ENCODE measurements around the gene HS3ST5.

Gene HS3ST5

DNA sequence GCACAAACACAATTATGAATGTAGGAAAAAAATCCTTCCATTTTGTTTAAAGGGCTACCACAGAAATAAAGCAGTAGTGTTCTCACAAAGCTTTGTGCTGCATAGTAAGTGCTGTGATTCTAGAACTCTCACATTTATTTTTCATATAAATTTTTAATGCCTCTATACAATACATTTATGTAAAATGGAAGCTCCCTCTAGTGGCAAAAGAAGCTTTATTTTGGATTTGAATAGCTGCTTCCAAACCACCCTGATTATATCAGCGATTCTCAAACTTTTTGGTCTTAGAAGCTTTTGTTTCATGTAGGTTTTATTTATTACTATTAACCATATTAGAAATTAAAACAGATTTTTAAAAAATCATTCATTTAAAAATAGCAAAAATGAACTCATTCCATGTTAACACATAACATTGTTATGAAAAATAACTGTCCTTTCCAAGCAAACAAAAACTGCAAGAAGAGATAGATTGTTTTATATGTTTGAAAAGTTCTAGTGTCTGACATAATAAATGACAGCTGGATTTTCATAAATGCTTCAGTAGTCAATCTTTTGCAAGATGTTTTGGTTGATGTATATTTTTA, 38.4 kb downstream of the HS3ST5 start:
- DNase-seq (ENCODE audit: insufficient read length, low spot score) (no peak), FAIRE-seq (no peak)
- TF ChIP-seq TAF1 (IDR thresholded peaks at IDR 0.05; ENCODE audit: low read depth, low read length): no peak
- no peak for TF ChIP-seq POLR2A (IDR thresholded peaks at IDR 0.05; ENCODE audit: low read depth, low read length)
- TF ChIP-seq POLR2AphosphoS5 (IDR thresholded peaks at IDR 0.05; ENCODE audit: low read depth, low read length): no peak
- TF ChIP-seq SPI1 (IDR thresholded peaks at IDR 0.05; ENCODE audit: low read depth, low read length): no peak
- TF ChIP-seq PAX5 (IDR thresholded peaks at IDR 0.05; ENCODE audit: insufficient read depth, low read length, severe bottlenecking): no peak
- TF ChIP-seq POU2F2 (IDR thresholded peaks at IDR 0.05; ENCODE audit: low read depth, low read length): no peak

DNA sequence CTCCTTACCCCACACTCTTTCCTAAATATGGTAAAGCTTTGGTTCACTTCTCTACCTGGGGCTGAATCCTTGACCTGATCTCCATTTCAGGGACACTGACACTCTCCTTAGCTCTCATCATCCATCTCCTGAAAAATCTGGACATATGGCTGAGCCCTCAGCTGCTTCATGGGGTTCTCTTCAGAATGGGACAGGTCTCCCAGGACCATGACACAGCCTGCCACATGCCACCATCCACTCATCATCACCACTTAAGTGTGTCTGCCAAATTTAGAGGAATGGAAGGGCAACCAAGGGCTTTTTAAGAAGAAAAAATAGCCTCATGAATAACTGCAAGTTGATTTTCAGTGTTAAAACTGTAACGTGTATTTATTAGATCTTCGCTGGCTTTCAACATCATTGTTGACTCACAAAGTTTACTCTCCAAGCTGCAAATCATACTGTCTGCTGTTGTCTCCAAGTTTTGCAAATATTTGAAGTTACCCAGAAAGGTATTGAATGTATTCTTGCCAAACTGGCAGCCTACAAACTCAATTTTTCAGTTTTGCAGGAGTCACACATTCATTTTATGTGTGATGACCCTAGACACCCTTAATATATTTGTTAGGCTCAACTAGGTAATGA, 41.1 kb downstream of the HS3ST5 start:
- no peak for FAIRE-seq
- TF ChIP-seq PAX5 (IDR thresholded peaks at IDR 0.05; ENCODE audit: insufficient read depth, low read length, severe bottlenecking) (no peak), POU2F2 (IDR thresholded peaks at IDR 0.05; ENCODE audit: low read depth, low read length) (no peak), TAF1 (IDR thresholded peaks at IDR 0.05; ENCODE audit: low read depth, low read length) (no peak), SPI1 (IDR thresholded peaks at IDR 0.05; ENCODE audit: low read depth, low read length) (no peak), POLR2AphosphoS5 (IDR thresholded peaks at IDR 0.05; ENCODE audit: low read depth, low read length) (no peak), POLR2A (IDR thresholded peaks at IDR 0.05; ENCODE audit: low read depth, low read length) (no peak)
- no peak for DNase-seq (ENCODE audit: insufficient read length, low spot score)

- no peak for DNase-seq (ENCODE audit: insufficient read length, low spot score)
- FAIRE-seq: no peak
- TF ChIP-seq PAX5 (IDR thresholded peaks at IDR 0.05; ENCODE audit: insufficient read depth, low read length, severe bottlenecking) (no peak), TAF1 (IDR thresholded peaks at IDR 0.05; ENCODE audit: low read depth, low read length) (no peak), POU2F2 (IDR thresholded peaks at IDR 0.05; ENCODE audit: low read depth, low read length) (no peak), SPI1 (IDR thresholded peaks at IDR 0.05; ENCODE audit: low read depth, low read length) (no peak), POLR2AphosphoS5 (IDR thresholded peaks at IDR 0.05; ENCODE audit: low read depth, low read length) (no peak), POLR2A (IDR thresholded peaks at IDR 0.05; ENCODE audit: low read depth, low read length) (no peak)
Measured at GRCh38 chr6:114297135-114297534, 45.7 kb downstream of the HS3ST5 start.

DNA sequence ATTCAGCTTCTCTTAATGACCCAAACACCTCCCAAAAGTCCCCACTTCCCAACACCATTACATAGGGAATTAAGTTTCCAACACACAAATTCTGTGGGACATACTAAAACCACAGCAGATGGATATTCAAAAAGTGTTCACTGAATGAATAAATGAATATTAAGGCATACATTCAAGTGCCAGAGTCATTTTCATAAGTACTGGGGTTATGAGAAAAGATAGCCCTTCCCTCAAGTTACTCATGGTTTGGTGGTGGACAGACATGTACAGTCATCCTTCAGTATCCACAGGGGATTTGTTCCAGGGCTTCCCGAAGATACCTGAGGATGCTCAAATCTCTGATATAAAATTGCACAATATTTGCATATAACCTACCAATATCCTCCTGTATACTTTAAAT, 50.4 kb downstream of the HS3ST5 start:
- no peak for DNase-seq (ENCODE audit: insufficient read length, low spot score)
- TF ChIP-seq POU2F2 (IDR thresholded peaks at IDR 0.05; ENCODE audit: low read depth, low read length): no peak
- TF ChIP-seq SPI1 (IDR thresholded peaks at IDR 0.05; ENCODE audit: low read depth, low read length): no peak
- TF ChIP-seq TAF1 (IDR thresholded peaks at IDR 0.05; ENCODE audit: low read depth, low read length): no peak
- no peak for TF ChIP-seq POLR2AphosphoS5 (IDR thresholded peaks at IDR 0.05; ENCODE audit: low read depth, low read length)
- TF ChIP-seq POLR2A (IDR thresholded peaks at IDR 0.05; ENCODE audit: low read depth, low read length): no peak
- no peak for TF ChIP-seq PAX5 (IDR thresholded peaks at IDR 0.05; ENCODE audit: insufficient read depth, low read length, severe bottlenecking)
- FAIRE-seq: no peak

DNA sequence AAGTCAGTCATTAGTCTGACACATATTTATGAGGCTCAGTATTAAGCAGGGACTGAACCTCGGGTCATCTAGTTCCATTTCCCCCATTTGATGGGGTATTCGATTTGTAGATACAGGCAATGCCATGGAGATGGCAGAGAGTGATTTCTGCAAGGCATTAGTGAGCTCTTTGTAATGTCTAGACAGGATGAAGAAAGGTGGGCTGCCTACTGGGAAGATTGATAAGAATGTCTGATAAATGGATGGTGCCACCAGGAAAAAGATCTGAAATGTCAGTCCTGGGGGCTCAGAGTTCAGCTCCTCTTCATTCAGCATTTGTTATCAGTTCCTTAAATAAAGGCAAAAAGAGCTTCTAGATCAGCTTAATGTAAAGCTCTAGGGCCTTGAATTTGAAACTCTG, 51.4 kb downstream of the HS3ST5 start:
- no peak for FAIRE-seq
- TF ChIP-seq POLR2AphosphoS5 (IDR thresholded peaks at IDR 0.05; ENCODE audit: low read depth, low read length): no peak
- no peak for TF ChIP-seq POU2F2 (IDR thresholded peaks at IDR 0.05; ENCODE audit: low read depth, low read length)
- no peak for TF ChIP-seq TAF1 (IDR thresholded peaks at IDR 0.05; ENCODE audit: low read depth, low read length)
- no peak for TF ChIP-seq SPI1 (IDR thresholded peaks at IDR 0.05; ENCODE audit: low read depth, low read length)
- TF ChIP-seq PAX5 (IDR thresholded peaks at IDR 0.05; ENCODE audit: insufficient read depth, low read length, severe bottlenecking): no peak
- TF ChIP-seq POLR2A (IDR thresholded peaks at IDR 0.05; ENCODE audit: low read depth, low read length): no peak
- DNase-seq (ENCODE audit: insufficient read length, low spot score): no peak

GRCh38 chr6:114290864-114291263, 52.0 kb downstream of the HS3ST5 start:
- no peak for TF ChIP-seq POLR2A (IDR thresholded peaks at IDR 0.05; ENCODE audit: low read depth, low read length)
- TF ChIP-seq POLR2AphosphoS5 (IDR thresholded peaks at IDR 0.05; ENCODE audit: low read depth, low read length): no peak
- no peak for TF ChIP-seq POU2F2 (IDR thresholded peaks at IDR 0.05; ENCODE audit: low read depth, low read length)
- no peak for TF ChIP-seq PAX5 (IDR thresholded peaks at IDR 0.05; ENCODE audit: insufficient read depth, low read length, severe bottlenecking)
- TF ChIP-seq TAF1 (IDR thresholded peaks at IDR 0.05; ENCODE audit: low read depth, low read length): no peak
- no peak for TF ChIP-seq SPI1 (IDR thresholded peaks at IDR 0.05; ENCODE audit: low read depth, low read length)
- FAIRE-seq (no peak), DNase-seq (ENCODE audit: insufficient read length, low spot score) (no peak)

GRCh38 chr6:114288701-114289495, 53.9 kb downstream of the HS3ST5 start:
- DNase-seq (ENCODE audit: insufficient read length, low spot score) (no peak), FAIRE-seq (no peak)
- no peak for TF ChIP-seq TAF1 (IDR thresholded peaks at IDR 0.05; ENCODE audit: low read depth, low read length)
- no peak for TF ChIP-seq POLR2A (IDR thresholded peaks at IDR 0.05; ENCODE audit: low read depth, low read length)
- TF ChIP-seq POU2F2 (IDR thresholded peaks at IDR 0.05; ENCODE audit: low read depth, low read length): no peak

DNA sequence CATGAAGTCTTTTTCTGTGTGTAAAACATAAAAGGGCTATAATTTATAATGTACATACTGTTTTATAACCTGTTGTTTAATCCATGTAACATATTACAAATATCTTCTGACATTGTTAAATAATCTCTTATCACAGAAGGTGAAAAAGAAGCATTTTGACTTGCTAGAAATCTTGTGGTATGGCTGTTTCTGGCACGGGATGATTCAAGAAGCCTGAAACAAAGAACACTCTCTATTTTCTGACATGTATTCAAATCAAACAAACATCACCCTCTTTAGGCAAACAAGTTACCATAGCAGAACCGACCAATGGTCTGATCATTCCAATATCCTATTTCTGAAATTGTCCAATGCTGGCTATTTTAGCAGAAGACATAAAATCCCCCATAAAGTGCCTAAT, 55.4 kb downstream of the HS3ST5 start:
- no peak for FAIRE-seq
- DNase-seq (ENCODE audit: insufficient read length, low spot score): no peak
- TF ChIP-seq TAF1 (IDR thresholded peaks at IDR 0.05; ENCODE audit: low read depth, low read length) (no peak), POLR2A (IDR thresholded peaks at IDR 0.05; ENCODE audit: low read depth, low read length) (no peak), PAX5 (IDR thresholded peaks at IDR 0.05; ENCODE audit: insufficient read depth, low read length, severe bottlenecking) (no peak), POLR2AphosphoS5 (IDR thresholded peaks at IDR 0.05; ENCODE audit: low read depth, low read length) (no peak), POU2F2 (IDR thresholded peaks at IDR 0.05; ENCODE audit: low read depth, low read length) (no peak), SPI1 (IDR thresholded peaks at IDR 0.05; ENCODE audit: low read depth, low read length) (no peak)

GRCh38 chr6:114286211-114286610, 56.6 kb downstream of the HS3ST5 start:
- FAIRE-seq (no peak), DNase-seq (ENCODE audit: insufficient read length, low spot score) (no peak)
- no peak for TF ChIP-seq POU2F2 (IDR thresholded peaks at IDR 0.05; ENCODE audit: low read depth, low read length)
- no peak for TF ChIP-seq TAF1 (IDR thresholded peaks at IDR 0.05; ENCODE audit: low read depth, low read length)
- no peak for TF ChIP-seq POLR2AphosphoS5 (IDR thresholded peaks at IDR 0.05; ENCODE audit: low read depth, low read length)
- no peak for TF ChIP-seq PAX5 (IDR thresholded peaks at IDR 0.05; ENCODE audit: insufficient read depth, low read length, severe bottlenecking)
- no peak for TF ChIP-seq SPI1 (IDR thresholded peaks at IDR 0.05; ENCODE audit: low read depth, low read length)
- TF ChIP-seq POLR2A (IDR thresholded peaks at IDR 0.05; ENCODE audit: low read depth, low read length): no peak
